Keratinocyte (primary cell): ENCODE data around the gene VAT1L.

ENCODE experiments used
- EZH2 ChIP-seq: IDR thresholded peaks from one replicate; pipeline ENCODE4 v1.6.1; 2012; ENCODE audit warnings: inconsistent platforms, mild to moderate bottlenecking, low read length, moderate library complexity
- TF ChIP-seq, protein P1 (sequence below), 3 experiments: IDR thresholded peaks in 1 of 3; conservative IDR thresholded peaks in 1 of 3; optimal IDR thresholded peaks in 1 of 3; 2 replicates in 2 of 3; 3 replicates in 1 of 3; pipeline versions ENCODE3 to v1.5.1; 2011; ENCODE audit warnings: low read length in 3 of 3, mild to moderate bottlenecking in 3 of 3, moderate library complexity in 2 of 3, control low read depth in 1 of 3, inconsistent platforms in 1 of 3; ENCODE audit not compliant: insufficient read depth in 2 of 3; ENCODE audit errors: extremely low read depth in 1 of 3

GRCh38 chr16:77995843-77996455 lies 207.6 kb downstream of the VAT1L start:
- no peak for TF ChIP-seq EZH2
- TF ChIP-seq, protein P1, sequence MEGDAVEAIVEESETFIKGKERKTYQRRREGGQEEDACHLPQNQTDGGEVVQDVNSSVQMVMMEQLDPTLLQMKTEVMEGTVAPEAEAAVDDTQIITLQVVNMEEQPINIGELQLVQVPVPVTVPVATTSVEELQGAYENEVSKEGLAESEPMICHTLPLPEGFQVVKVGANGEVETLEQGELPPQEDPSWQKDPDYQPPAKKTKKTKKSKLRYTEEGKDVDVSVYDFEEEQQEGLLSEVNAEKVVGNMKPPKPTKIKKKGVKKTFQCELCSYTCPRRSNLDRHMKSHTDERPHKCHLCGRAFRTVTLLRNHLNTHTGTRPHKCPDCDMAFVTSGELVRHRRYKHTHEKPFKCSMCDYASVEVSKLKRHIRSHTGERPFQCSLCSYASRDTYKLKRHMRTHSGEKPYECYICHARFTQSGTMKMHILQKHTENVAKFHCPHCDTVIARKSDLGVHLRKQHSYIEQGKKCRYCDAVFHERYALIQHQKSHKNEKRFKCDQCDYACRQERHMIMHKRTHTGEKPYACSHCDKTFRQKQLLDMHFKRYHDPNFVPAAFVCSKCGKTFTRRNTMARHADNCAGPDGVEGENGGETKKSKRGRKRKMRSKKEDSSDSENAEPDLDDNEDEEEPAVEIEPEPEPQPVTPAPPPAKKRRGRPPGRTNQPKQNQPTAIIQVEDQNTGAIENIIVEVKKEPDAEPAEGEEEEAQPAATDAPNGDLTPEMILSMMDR (optimal IDR thresholded peaks at IDR 0.05 in 1 of 3, IDR thresholded peaks at IDR 0.05 in 1 of 3, conservative IDR thresholded peaks at IDR 0.05 in 1 of 3; ENCODE audit: extremely low read depth in 1 of 3, insufficient read depth in 2 of 3, low read length in 3 of 3), result no peak
